BLaER1 treated with 17β-estradiol and CSF1 and Interleukin-3, amounts not matched to agents 10 nM and 100 nM (cell line): Measurements from ENCODE around the gene CLIP2.
"Not testable (repeated sequence)": the region's sequence is repeated elsewhere in the genome, so short reads cannot be mapped to it uniquely, and the experiment has no call there.

Source experiments
- H3K27ac ChIP-seq, 11 experiments: shearing (Covaris generic); formaldehyde crosslinking; 2 replicates each; pipeline ENCODE4 v1.8.1; 2022
- H3K27me3 ChIP-seq, 11 experiments: shearing (Covaris generic); formaldehyde crosslinking; 2 replicates each; pipeline ENCODE4 v1.8.1; 2022
- H3K36me3 ChIP-seq, 11 experiments: shearing (Covaris generic); formaldehyde crosslinking; 2 replicates each; pipeline ENCODE4 v1.8.1; 2022
- H3K4me1 ChIP-seq, 10 experiments: shearing (Covaris generic); formaldehyde crosslinking; 2 replicates each; pipeline ENCODE4 v1.8.1; 2022
- H3K4me2 ChIP-seq, 11 experiments: shearing (Covaris generic); formaldehyde crosslinking; 2 replicates each; pipeline ENCODE4 v1.8.1; 2022
- H3K4me3 ChIP-seq, 10 experiments: shearing (Covaris generic); formaldehyde crosslinking; 2 replicates each; pipeline ENCODE4 v1.8.1; 2022
- H3K9ac ChIP-seq, 11 experiments: shearing (Covaris generic); formaldehyde crosslinking; 2 replicates each; pipeline ENCODE4 v1.8.1; 2022
- H3K9me3 ChIP-seq, 11 experiments: shearing (Covaris generic); formaldehyde crosslinking; replicated peaks in 1 of 11; 2 replicates each; pipeline ENCODE4 v1.8.1; 2022
- H4K20me1 ChIP-seq, 11 experiments: shearing (Covaris generic); formaldehyde crosslinking; 2 replicates each; pipeline ENCODE4 v1.8.1; 2022
- Cebpa-rat ChIP-seq, 11 experiments: shearing (Covaris generic); IDR thresholded peaks; 2 replicates each; pipeline ENCODE4 v1.8.1; 2022

The CLIP2 gene

DNA sequence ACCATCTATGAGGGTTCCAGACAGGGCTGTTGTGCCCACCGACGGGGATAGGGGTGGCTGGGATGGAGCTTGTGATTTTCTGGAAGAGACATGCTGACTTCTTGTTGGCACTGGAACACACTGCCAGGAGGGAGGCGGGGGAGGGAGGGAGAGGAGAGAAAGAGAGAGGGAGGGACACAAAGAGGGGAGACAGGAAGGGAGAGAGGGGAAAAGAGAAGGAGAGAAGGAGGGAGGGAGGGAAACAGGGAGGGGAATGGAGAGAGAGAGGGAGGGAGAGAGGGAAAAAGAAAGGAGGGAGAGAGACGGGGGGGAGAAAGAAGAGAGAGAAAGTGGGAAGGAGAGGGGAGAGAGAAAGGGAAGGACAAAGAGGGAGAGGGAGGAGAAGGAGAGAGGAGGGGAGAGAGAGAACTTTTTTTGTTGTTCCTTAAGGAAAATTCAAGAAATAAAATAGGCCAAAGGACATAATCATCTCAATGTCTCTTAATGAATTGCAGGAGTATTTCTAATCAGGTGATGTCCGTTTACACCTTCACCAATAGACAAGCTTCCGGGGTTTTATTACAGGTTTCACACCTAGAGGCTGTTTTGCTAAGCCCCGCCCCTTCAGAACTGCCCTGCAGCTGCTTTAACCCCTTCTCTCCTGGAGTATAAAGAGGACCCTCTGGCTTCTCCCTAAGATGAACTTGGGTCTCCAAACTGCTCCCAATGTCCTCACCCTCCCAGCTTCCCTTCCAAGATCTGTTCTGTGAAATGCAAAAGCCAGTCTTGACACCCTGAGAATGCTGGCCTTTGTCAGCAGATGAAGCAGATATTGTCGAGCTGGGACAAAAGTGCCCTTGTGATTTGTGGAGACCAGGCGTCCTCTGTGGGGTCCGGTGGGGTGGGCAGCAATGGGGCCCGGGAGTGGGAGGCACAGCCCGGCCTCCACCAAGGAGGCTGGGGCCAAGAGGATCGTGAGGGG is 82.5 kb downstream of the CLIP2 start:
- no peaks in the 10 kb centered on the region for H3K27me3 ChIP-seq
- H3K36me3 ChIP-seq, result peaks cover 29 to 64% (median 55%) of the 10 kb centered on the region in 11 experiments
- peak overlapping the region in 10 of 11 experiments; percentile 0 to 55 (median 40); a peak in 12 of 22 replicates for H3K4me2 ChIP-seq
- no peak overlapping the region for H3K27ac ChIP-seq
- H3K9ac ChIP-seq, result 0 out of 22 replicates have a peak overlapping the region, but pooled peaks of 1 of the 11 experiments have one; percentile 9
- peaks cover 10 to 39% (median 34%) of the 10 kb centered on the region in 10 experiments; a peak in 19 of 20 replicates for H3K4me1 ChIP-seq
- TF ChIP-seq Cebpa-rat (IDR thresholded peaks at IDR 0.05), result no peak
- H3K4me3 ChIP-seq, result no peak overlapping the region
- 0 out of 22 replicates have a peak, but pooled peaks cover 0 to 5% (median 0%) of the 10 kb centered on the region in 11 experiments for H3K9me3 ChIP-seq
- peaks cover 0 to 14% (median 8%) of the 10 kb centered on the region in 11 experiments; a peak in 10 of 22 replicates for H4K20me1 ChIP-seq

DNA sequence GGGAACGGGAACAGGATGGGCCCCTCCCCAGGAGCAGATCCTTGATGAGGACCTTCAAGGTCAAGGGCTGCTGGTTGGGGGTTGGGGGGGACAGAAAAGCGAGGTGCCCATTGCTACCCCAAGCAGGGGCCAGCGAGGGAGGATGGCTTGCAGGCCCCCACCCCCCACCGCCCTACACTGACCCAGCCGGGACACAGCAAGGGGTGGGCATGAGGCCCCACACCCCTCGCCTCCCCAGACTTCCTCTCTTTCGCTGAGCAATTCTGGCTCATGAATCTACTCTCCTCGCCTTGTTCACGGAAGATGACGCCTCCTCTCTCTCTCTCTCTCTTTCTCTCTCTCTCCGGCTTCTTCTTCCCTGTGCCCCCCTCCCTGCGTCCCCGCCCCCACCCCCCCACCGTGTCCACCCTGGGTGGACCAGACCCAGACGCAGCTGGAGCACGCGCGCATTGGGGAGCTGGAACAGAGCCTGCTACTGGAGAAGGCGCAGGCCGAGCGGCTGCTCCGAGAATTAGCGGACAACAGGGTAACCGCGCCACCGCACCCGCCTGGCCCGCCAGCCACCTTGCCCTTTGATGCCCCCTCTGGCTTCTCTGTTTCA is 83.4 kb downstream of the CLIP2 start:
- peaks cover 31 to 64% (median 55%) of the 10 kb centered on the region in 11 experiments for H3K36me3 ChIP-seq
- H3K4me2 ChIP-seq, result peak overlapping the region in 8 of 11 experiments; percentile 34 to 76 (median 60); a peak in 12 of 22 replicates
- TF ChIP-seq Cebpa-rat (IDR thresholded peaks at IDR 0.05), result no peak
- H3K4me3 ChIP-seq, result no peak overlapping the region
- H3K27me3 ChIP-seq, result no peaks in the 10 kb centered on the region
- H3K9ac ChIP-seq, result peak overlapping the region in 1 of 11 experiments; percentile 9; a peak in 1 of 22 replicates
- H3K27ac ChIP-seq, result peak overlapping the region in 2 of 11 experiments; percentile 32 to 41; a peak in 2 of 22 replicates
- peaks cover 10 to 47% (median 34%) of the 10 kb centered on the region in 10 experiments; a peak in 19 of 20 replicates for H3K4me1 ChIP-seq
- 0 out of 22 replicates have a peak, but pooled peaks cover 0 to 5% (median 0%) of the 10 kb centered on the region in 11 experiments for H3K9me3 ChIP-seq
- peaks cover 0 to 24% (median 13%) of the 10 kb centered on the region in 11 experiments; a peak in 17 of 22 replicates for H4K20me1 ChIP-seq

DNA sequence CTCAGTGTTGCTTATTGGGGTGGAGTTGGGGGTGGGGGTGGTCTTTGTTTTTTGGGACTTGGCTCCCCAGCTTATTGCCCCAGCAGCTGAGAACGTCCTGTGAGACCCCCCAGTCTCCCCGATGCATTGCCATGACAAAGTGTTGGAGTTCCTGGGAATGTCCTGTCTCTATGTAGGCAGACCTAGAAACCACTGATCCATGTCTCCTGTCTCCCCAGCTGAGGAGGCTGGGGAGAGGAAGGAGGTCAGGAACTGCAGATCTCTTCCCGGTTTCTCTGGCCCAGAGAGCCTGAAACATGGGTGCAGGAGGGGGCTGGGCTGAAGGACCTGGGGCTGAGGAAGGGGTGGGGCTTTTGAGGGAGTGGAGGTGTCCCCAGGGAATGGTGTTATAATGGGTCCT is 84.3 kb downstream of the CLIP2 start:
- Histone ChIP-seq H3K27ac (peak overlapping the region in 4 of 11 experiments; percentile 1 to 34 (median 28); a peak in 4 of 22 replicates), H3K4me2 (peak overlapping the region in 10 of 11 experiments; percentile 19 to 77 (median 62); a peak in 19 of 22 replicates)
- no peak for TF ChIP-seq Cebpa-rat (IDR thresholded peaks at IDR 0.05)

DNA sequence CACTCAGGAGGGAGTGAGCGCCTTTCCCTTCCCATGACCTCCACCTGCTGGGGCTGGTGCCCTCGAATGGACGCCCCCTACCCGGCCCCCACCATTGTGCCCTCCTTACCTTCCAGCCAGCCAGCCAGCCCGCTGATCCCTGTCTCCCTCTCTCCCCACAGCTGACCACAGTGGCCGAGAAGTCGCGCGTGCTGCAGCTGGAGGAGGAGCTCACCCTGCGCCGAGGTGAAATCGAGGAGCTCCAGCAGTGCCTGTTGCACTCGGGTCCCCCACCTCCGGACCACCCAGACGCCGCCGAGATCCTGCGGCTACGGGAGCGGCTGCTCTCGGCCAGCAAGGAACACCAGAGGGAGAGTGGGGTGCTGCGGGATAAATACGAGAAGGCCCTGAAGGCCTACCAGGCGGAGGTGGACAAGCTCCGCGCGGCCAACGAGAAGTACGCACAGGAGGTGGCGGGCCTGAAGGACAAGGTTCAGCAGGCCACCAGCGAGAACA is 86.6 kb downstream of the CLIP2 start:
- peaks cover 44 to 77% (median 63%) of the 10 kb centered on the region in 11 experiments for H3K36me3 ChIP-seq
- H3K9me3 ChIP-seq, result no peaks in the 10 kb centered on the region
- H4K20me1 ChIP-seq, result peaks cover 4 to 49% (median 31%) of the 10 kb centered on the region in 11 experiments; a peak in 18 of 22 replicates
- no peak overlapping the region for H3K9ac ChIP-seq
- no peak for TF ChIP-seq Cebpa-rat (IDR thresholded peaks at IDR 0.05)
- no peaks in the 10 kb centered on the region for H3K27me3 ChIP-seq
- H3K4me2 ChIP-seq, result no peak overlapping the region
- H3K27ac ChIP-seq, result no peak overlapping the region
- H3K4me3 ChIP-seq, result no peak overlapping the region
- H3K4me1 ChIP-seq, result peaks cover 10 to 59% (median 46%) of the 10 kb centered on the region in 10 experiments; a peak in 19 of 20 replicates

More for the DNA sequence above, 84.3 kb downstream of the CLIP2 start:
- Histone ChIP-seq H3K4me3 (no peak overlapping the region), H3K36me3 (peaks cover 35 to 64% (median 52%) of the 10 kb centered on the region in 11 experiments), H4K20me1 (peaks cover 0 to 33% (median 19%) of the 10 kb centered on the region in 11 experiments; a peak in 18 of 22 replicates), H3K4me1 (peaks cover 10 to 56% (median 42%) of the 10 kb centered on the region in 10 experiments; a peak in 19 of 20 replicates), H3K9ac (peak overlapping the region in 2 of 11 experiments; percentile 12 to 25; a peak in 2 of 22 replicates), H3K27me3 (no peaks in the 10 kb centered on the region), H3K9me3 (0 out of 22 replicates have a peak, but pooled peaks cover 0 to 5% (median 0%) of the 10 kb centered on the region in 11 experiments)

DNA sequence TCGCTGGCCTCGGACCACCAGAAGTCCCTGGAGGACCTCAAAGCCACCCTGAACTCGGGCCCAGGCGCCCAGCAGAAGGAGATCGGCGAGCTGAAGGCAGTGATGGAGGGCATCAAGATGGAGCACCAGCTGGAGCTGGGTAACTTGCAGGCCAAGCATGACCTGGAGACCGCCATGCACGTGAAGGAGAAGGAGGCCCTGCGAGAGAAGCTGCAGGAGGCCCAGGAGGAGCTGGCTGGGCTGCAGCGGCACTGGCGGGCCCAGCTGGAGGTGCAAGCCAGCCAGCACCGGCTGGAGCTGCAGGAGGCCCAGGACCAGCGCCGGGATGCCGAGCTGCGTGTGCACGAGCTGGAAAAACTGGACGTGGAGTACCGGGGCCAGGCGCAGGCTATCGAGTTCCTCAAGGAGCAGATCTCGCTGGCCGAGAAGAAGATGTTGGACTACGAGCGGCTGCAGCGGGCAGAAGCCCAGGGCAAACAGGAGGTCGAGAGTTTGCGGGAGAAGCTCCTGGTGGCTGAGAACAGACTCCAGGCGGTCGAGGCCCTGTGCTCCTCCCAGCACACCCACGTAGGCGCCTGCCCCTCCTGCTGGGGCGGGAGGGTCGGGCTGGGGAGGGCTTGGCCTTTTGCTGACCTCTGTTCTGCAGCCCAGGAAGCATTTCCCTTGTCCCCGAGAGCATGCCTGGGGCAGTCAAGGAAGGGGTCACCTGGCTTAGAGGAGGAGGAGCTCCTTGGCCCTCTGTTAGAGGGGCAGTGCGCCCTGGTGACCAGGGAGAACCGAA is 87.2 kb downstream of the CLIP2 start:
- Histone ChIP-seq H3K4me3 (no peak overlapping the region), H4K20me1 (peaks cover 5 to 49% (median 31%) of the 10 kb centered on the region in 11 experiments; a peak in 18 of 22 replicates), H3K27ac (no peak overlapping the region), H3K9ac (no peak overlapping the region), H3K4me2 (no peak overlapping the region), H3K36me3 (peaks cover 45 to 84% (median 67%) of the 10 kb centered on the region in 11 experiments), H3K4me1 (peaks cover 10 to 53% (median 41%) of the 10 kb centered on the region in 10 experiments; a peak in 19 of 20 replicates), H3K9me3 (no peaks in the 10 kb centered on the region), H3K27me3 (no peaks in the 10 kb centered on the region)
- TF ChIP-seq Cebpa-rat (IDR thresholded peaks at IDR 0.05), result no peak

DNA sequence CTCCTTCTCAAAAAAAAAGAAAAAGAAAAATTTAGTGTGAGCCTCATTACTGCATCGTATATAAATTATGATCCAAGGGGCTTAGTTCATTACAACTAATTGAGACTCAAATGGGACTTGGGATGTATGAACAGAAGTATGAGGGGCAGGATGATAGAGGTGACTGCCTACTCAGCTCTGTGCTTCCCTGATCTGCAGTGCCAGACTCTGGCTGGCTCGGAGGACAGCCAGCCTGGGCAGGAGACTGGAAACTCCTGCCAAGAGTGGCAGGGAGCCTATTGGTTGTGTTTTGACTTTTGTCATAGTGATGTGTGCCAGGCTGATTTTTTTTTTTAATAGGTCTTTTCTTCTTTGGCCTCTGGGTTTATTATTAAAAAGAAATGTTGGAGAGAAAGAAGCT is 90.7 kb downstream of the CLIP2 start:
- Histone ChIP-seq H3K4me2 (no peak overlapping the region), H3K27ac (no peak overlapping the region), H3K27me3 (no peaks in the 10 kb centered on the region), H3K9ac (no peak overlapping the region), H3K36me3 (peaks cover 49 to 96% (median 76%) of the 10 kb centered on the region in 11 experiments), H4K20me1 (peaks cover 5 to 49% (median 31%) of the 10 kb centered on the region in 11 experiments; a peak in 18 of 22 replicates), H3K9me3 (peaks cover 0 to 6% (median 0%) of the 10 kb centered on the region in 11 experiments; a peak in 1 of 22 replicates), H3K4me1 (peaks cover 0 to 25% (median 15%) of the 10 kb centered on the region in 10 experiments; a peak in 14 of 20 replicates), H3K4me3 (no peak overlapping the region)
- no peak for TF ChIP-seq Cebpa-rat (IDR thresholded peaks at IDR 0.05)

DNA sequence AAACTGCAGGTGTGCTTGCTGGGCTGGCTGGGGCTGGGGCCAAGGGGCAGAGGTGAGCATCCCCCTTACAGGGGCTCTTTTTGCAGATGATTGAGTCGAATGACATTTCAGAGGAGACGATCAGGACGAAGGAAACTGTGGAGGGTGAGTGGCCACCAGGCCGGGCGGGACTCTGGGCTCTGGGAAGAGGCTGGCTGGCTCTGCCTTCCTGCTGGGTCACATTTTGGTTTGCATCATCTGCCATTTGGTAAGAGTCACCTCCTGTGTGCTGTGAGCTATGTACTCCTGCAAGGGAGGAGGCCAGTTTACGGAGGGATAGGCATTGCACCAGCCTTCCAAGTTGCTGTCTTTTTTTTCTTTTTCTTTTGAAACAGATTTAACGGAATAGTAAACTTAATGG is 91.5 kb downstream of the CLIP2 start:
- no peaks in the 10 kb centered on the region for H3K27me3 ChIP-seq
- TF ChIP-seq Cebpa-rat (IDR thresholded peaks at IDR 0.05), result no peak
- H3K4me2 ChIP-seq, result no peak overlapping the region
- no peak overlapping the region for H3K4me3 ChIP-seq
- no peak overlapping the region for H3K27ac ChIP-seq
- peaks cover 0 to 6% (median 0%) of the 10 kb centered on the region in 11 experiments; a peak in 1 of 22 replicates for H3K9me3 ChIP-seq
- H3K4me1 ChIP-seq, result peaks cover 0 to 25% (median 15%) of the 10 kb centered on the region in 10 experiments; a peak in 14 of 20 replicates
- H4K20me1 ChIP-seq, result peaks cover 5 to 49% (median 31%) of the 10 kb centered on the region in 11 experiments; a peak in 18 of 22 replicates
- peaks cover 44 to 90% (median 68%) of the 10 kb centered on the region in 11 experiments for H3K36me3 ChIP-seq
- H3K9ac ChIP-seq, result no peak overlapping the region

DNA sequence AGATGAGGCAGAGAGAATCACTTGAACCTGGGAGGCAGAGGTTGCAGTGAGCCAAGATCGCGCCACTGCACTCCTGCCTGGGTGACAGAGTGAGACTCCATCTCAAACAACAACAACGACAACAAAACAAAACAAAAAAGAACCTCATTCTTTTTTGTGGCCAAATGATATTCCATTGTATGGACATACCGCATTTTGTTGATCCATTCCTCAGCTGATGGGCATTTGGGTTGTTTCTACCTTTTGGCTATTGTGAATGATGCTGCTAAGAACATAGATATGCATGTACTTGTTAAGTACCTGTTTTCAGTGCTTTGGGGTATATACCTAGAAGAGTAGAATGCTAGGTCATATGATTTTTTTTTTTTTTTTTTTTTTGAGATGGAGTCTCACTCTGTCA is 94.9 kb downstream of the CLIP2 start:
- H3K4me1 ChIP-seq, H3K4me3 ChIP-seq, H3K27ac ChIP-seq, H3K4me2 ChIP-seq, H3K27me3 ChIP-seq, H3K9ac ChIP-seq, H3K9me3 ChIP-seq: not testable (repeated sequence)
- Histone ChIP-seq H4K20me1 (peaks cover 0 to 16% (median 6%) of the 10 kb centered on the region in 11 experiments; a peak in 12 of 22 replicates), H3K36me3 (peaks cover 48 to 88% (median 77%) of the 10 kb centered on the region in 11 experiments)

DNA sequence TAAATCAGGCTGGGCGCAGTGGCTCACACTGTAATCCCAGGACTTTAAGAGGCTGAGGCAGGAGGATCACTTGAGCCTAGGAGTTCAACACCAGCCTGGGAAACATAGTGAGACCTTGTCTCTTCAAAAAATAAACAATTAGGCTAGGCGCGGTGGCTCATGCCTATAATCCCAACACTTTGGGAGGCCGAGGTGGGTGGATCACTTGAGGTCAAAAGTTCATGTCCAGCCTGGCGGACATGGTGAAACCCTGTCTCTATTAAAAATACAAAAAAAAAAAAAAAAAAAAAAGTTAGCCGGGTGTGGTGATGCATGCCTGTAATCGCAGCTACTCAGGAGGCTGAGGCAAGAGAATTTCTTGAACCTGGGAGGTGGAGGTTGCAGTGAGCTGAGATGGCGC is 95.6 kb downstream of the CLIP2 start:
- not testable (repeated sequence) for H3K9me3 ChIP-seq, H3K9ac ChIP-seq, H3K27ac ChIP-seq, H3K4me3 ChIP-seq, H4K20me1 ChIP-seq, H3K4me1 ChIP-seq, H3K4me2 ChIP-seq, H3K27me3 ChIP-seq
- H3K36me3 ChIP-seq, result peaks cover 55 to 88% (median 79%) of the 10 kb centered on the region in 11 experiments
